ENCODE data around the gene SPDYE3.
"Not testable (repeated sequence)": the region's sequence is repeated elsewhere in the genome, so short reads cannot be mapped to it uniquely, and the experiment has no call there.

GRCh38 chr7:100318329-100318728, 10.8 kb downstream of the SPDYE3 start:
- not testable (repeated sequence) for TF ChIP-seq NFYB (CRISPR knock-in tag; conservative IDR thresholded peaks at IDR 0.05; ENCODE audit: low read depth); USF2 (CRISPR knock-in tag; IDR thresholded peaks at IDR 0.05); CTCF (IDR thresholded peaks at IDR 0.05); JUN (CRISPR knock-in tag; IDR thresholded peaks at IDR 0.05); ZNF416 (CRISPR knock-in tag; IDR thresholded peaks at IDR 0.05); ZNF232 (CRISPR knock-in tag; IDR thresholded peaks at IDR 0.05); IRF2 (CRISPR knock-in tag; IDR thresholded peaks at IDR 0.05; ENCODE audit: borderline replicate concordance, low read depth); OVOL2 (CRISPR knock-in tag; IDR thresholded peaks at IDR 0.05; ENCODE audit: borderline replicate concordance)
